DND-41 (cell line): ENCODE data around the gene TMEM184A.

ENCODE experiments used
- ATAC-seq: fragments of 200-7000 bp; cut with Tn5 transposase; 3 replicates; pipeline ENCODE4 v1.9.1; 2021; ENCODE audit warnings: low read depth; ENCODE audit not compliant: insufficient read depth
- DNase-seq: peaks from one replicate; pipeline ENCODE4 v3.0.0-alpha.2; 2020
- H2AFZ ChIP-seq: 2 replicates; pipeline ENCODE4 v1.6.0; 2012; ENCODE audit warnings: low read depth, low read length
- H3K27ac ChIP-seq: 2 replicates; pipeline ENCODE4 v1.5.1; 2012; ENCODE audit warnings: low read length, inconsistent platforms
- H3K27me3 ChIP-seq: fragments of 200-600 bp; sonication (generic); 2 replicates; pipeline ENCODE4 v1.6.0; 2012; ENCODE audit warnings: low read length, mild to moderate bottlenecking, inconsistent platforms; ENCODE audit not compliant: insufficient read depth, poor library complexity
- H3K36me3 ChIP-seq: 2 replicates; pipeline ENCODE4 v1.5.1; 2012; ENCODE audit warnings: low read length, inconsistent platforms; ENCODE audit not compliant: insufficient read depth
- H3K4me1 ChIP-seq: 2 replicates; pipeline ENCODE4 v1.5.1; 2012; ENCODE audit warnings: mild to moderate bottlenecking, low read length; ENCODE audit not compliant: insufficient read depth
- H3K4me2 ChIP-seq: 2 replicates; pipeline ENCODE4 v1.6.0; 2012; ENCODE audit warnings: mild to moderate bottlenecking, moderate library complexity, low read length, inconsistent platforms; ENCODE audit not compliant: insufficient read depth
- H3K4me3 ChIP-seq, 2 experiments: fragments of 200-600 bp in 1 of 2; shearing (Covaris generic) in 1 of 2; 2 replicates each; pipeline ENCODE4 v1.5.1; 2012 to 2016; ENCODE audit warnings: inconsistent platforms in 2 of 2, low read length in 2 of 2, mild to moderate bottlenecking in 2 of 2, low read depth in 1 of 2, moderate library complexity in 1 of 2
- H3K79me2 ChIP-seq: 2 replicates; pipeline ENCODE4 v1.6.0; 2012; ENCODE audit warnings: low read length, inconsistent platforms; ENCODE audit not compliant: insufficient read depth
- H3K9ac ChIP-seq: 2 replicates; pipeline ENCODE4 v1.6.0; 2012; ENCODE audit warnings: low read depth, mild to moderate bottlenecking, inconsistent platforms, low read length, moderate library complexity
- H3K9me3 ChIP-seq: 2 replicates; pipeline ENCODE4 v1.5.1; 2012; ENCODE audit warnings: low read length, moderate library complexity, mild to moderate bottlenecking, inconsistent platforms; ENCODE audit not compliant: insufficient read depth, severe bottlenecking
- H4K20me1 ChIP-seq: 2 replicates; pipeline ENCODE4 v1.6.0; 2012; ENCODE audit warnings: low read length; ENCODE audit not compliant: insufficient read depth
- EZH2 ChIP-seq: IDR thresholded peaks from 3 replicates; pipeline ENCODE4 v1.6.1; 2012; ENCODE audit warnings: borderline replicate concordance, low read depth, mild to moderate bottlenecking, moderate library complexity, low read length, inconsistent platforms; ENCODE audit not compliant: severe bottlenecking
- TF ChIP-seq, protein P1 (sequence below): IDR thresholded peaks from 2 replicates; pipeline ENCODE4 v1.5.1; 2012; ENCODE audit warnings: borderline replicate concordance, low read length, moderate library complexity, mild to moderate bottlenecking; ENCODE audit not compliant: poor library complexity, severe bottlenecking; ENCODE audit errors: extremely low read depth

Gene TMEM184A

DNA sequence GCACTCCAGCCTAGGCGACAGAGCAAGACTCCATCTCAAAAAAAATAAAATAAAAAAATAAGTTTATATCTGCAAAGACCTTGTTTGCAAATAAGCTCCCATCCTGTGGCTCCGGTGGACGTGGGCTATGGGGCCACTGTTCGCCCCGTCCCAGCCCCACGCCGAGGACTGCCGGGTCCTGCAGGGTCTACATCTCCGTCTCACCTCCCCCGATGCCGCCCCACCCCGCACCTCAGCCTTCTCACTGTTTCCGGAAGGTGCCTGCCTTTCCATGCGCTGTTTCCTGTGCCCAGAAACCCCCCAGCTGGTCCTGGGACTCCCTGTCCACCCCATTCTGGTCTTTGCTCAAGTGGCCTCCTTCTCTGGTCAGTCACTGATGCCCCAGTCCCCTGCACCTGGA is 46.8 kb downstream of the TMEM184A start:
- H3K4me1 ChIP-seq, result peaks cover 69% of the 10 kb centered on the region
- H3K27ac ChIP-seq, result no peak overlapping the region
- H3K79me2 ChIP-seq, result 0 out of 2 replicates have a peak, but pooled peaks cover 2% of the 10 kb centered on the region
- no peak overlapping the region for H3K9ac ChIP-seq
- H3K4me2 ChIP-seq, result no peak overlapping the region
- TF ChIP-seq, protein P1, sequence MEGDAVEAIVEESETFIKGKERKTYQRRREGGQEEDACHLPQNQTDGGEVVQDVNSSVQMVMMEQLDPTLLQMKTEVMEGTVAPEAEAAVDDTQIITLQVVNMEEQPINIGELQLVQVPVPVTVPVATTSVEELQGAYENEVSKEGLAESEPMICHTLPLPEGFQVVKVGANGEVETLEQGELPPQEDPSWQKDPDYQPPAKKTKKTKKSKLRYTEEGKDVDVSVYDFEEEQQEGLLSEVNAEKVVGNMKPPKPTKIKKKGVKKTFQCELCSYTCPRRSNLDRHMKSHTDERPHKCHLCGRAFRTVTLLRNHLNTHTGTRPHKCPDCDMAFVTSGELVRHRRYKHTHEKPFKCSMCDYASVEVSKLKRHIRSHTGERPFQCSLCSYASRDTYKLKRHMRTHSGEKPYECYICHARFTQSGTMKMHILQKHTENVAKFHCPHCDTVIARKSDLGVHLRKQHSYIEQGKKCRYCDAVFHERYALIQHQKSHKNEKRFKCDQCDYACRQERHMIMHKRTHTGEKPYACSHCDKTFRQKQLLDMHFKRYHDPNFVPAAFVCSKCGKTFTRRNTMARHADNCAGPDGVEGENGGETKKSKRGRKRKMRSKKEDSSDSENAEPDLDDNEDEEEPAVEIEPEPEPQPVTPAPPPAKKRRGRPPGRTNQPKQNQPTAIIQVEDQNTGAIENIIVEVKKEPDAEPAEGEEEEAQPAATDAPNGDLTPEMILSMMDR, result no peak
- TF ChIP-seq EZH2, result no peak
- H2AFZ ChIP-seq, result no peak overlapping the region
- no peaks in the 10 kb centered on the region for H3K36me3 ChIP-seq
- no peak for DNase-seq
- no peaks in the 10 kb centered on the region for H3K9me3 ChIP-seq
- H3K4me3 ChIP-seq, result no peak overlapping the region
- ATAC-seq, result no peak
- H4K20me1 ChIP-seq, result no peaks in the 10 kb centered on the region
- no peaks in the 10 kb centered on the region for H3K27me3 ChIP-seq

DNA sequence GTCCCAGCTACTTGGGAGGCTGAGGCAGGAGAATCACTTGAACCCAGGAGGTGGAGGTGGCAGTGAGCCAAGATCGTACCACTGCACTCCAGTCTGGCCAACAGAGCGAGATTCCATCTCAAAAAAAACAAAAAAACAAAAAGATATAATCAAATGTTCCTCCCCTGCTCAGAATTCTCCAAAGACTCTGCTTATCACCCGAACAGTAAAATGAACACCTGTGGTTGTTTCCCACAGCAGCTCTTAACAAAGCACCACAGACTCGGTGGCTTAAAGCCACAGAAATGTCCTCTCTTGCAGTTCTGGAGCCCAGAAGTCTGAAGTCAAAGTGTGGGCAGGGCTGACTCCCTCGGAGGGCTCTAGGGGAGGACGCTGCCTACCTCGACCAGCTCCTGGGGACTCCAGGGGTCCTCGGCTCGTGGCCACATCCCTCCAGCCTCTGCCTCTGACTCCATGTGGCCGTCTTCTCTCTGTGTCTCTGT is 47.7 kb downstream of the TMEM184A start:
- Histone ChIP-seq H3K36me3 (peaks cover 6% of the 10 kb centered on the region; the same call in 1 of the 2 replicates), H3K4me1 (peaks cover 70% of the 10 kb centered on the region), H3K4me2 (no peak overlapping the region), H2AFZ (no peak overlapping the region), H3K9me3 (no peaks in the 10 kb centered on the region), H3K9ac (no peak overlapping the region), H3K27ac (peak overlapping the region; percentile 3), H3K27me3 (no peaks in the 10 kb centered on the region), H3K79me2 (peaks cover 10% of the 10 kb centered on the region), H3K4me3 (no peak overlapping the region), H4K20me1 (peaks cover 7% of the 10 kb centered on the region)
- TF ChIP-seq, protein P1, result no peak
- no peak for TF ChIP-seq EZH2
- DNase-seq, result peak; percentile 71
- peak; percentile 32 for ATAC-seq

GRCh38 chr7:1505731-1506550 is 50.1 kb downstream of the TMEM184A start:
- DNase-seq (peak; percentile 23), ATAC-seq (no peak)
- Histone ChIP-seq H3K9me3 (no peaks in the 10 kb centered on the region), H3K79me2 (peaks cover 33% of the 10 kb centered on the region), H4K20me1 (peaks cover 29% of the 10 kb centered on the region), H3K4me2 (peak overlapping the region; percentile 64), H2AFZ (no peak overlapping the region), H3K27me3 (no peaks in the 10 kb centered on the region), H3K27ac (peak overlapping the region; percentile 12; the same call in 1 of the 2 replicates), H3K4me1 (peaks cover 66% of the 10 kb centered on the region), H3K36me3 (peaks cover 26% of the 10 kb centered on the region), H3K9ac (peak overlapping the region; percentile 96), H3K4me3 (no peak overlapping the region)
- TF ChIP-seq EZH2, result no peak
- TF ChIP-seq, protein P1, result no peak
